GM11168 (cell line): ENCODE results near the gene RAB11FIP2.

Experiments
- in situ Hi-C: fragments of 300-500 bp; cut with MboI; formaldehyde crosslinking; loops from one replicate; pipeline ENCODE4 v1.12.0; 2022; ENCODE audit warnings: low sequenced_read_pairs; ENCODE audit not compliant: unreplicated experiment

The RAB11FIP2 gene

DNA sequence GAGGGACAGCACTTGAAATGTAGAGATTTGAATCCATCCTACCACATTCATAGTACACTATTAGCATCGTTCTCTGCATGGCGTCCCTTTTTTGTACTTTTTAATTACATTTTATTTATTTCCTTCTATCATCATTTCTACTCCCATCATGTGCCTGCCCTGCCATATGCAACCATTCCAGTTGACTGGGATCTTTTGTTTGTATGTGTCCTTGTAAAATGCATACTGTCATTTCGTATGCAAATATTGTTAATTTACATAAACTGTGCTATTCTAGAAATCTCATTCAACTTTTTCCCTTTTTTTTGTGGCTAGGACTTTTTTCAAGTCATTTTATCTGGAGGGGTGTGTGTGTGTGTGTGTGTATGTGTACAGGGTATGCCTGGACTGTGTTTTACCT is 57.9 kb downstream of the RAB11FIP2 start:
- in situ Hi-C loops = no loop called here

DNA sequence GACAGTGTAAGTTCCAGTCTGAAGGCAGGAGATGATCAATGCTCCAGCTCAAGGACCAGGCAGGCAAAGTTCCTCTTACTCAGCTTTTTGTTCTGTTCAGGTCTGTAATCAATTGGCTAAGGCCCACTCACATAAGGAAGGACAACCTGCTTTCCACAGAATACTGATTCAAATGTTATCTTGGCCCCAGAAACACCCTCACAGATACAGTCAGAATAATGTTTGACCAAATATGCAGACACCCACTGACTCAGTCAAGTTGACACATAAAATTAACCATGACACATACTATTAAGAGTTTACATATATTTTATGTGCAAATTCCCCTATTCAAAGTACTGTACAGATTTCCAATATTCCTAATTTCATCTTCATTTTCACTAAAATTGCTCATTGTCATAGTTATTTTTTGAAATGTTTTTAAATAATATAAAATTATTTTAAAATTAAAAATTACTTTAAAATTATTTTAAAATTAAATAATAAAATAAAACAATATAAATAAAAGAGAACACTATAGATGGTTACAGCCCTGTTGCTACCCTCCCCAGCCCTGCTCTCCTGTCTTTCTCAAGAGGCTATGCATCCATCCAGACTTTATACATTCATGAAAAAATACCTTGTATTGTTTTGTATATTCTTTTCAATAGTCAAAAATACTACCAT is 59.4 kb downstream of the RAB11FIP2 start:
- in situ Hi-C loops = no loop called here

DNA sequence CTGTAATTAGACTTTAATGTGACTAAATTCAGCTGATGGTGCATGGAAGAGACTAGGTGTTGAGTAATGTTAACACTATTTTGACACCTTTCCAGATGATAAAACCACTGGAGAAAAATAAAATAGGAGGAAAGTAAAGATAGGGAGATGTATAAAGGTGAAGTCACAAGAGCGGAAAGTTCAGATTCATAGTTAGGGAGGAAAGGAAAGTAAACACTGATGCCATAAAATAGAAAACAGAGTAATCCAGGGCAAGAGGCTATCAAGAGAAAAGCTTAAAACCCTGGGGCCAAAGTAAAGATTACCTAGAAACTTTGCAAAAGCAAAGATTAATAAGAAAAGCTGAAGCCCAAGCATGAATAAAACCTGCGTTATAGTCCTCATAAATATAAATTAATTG is 62.8 kb downstream of the RAB11FIP2 start:
- in situ Hi-C loops = no loop called here

DNA sequence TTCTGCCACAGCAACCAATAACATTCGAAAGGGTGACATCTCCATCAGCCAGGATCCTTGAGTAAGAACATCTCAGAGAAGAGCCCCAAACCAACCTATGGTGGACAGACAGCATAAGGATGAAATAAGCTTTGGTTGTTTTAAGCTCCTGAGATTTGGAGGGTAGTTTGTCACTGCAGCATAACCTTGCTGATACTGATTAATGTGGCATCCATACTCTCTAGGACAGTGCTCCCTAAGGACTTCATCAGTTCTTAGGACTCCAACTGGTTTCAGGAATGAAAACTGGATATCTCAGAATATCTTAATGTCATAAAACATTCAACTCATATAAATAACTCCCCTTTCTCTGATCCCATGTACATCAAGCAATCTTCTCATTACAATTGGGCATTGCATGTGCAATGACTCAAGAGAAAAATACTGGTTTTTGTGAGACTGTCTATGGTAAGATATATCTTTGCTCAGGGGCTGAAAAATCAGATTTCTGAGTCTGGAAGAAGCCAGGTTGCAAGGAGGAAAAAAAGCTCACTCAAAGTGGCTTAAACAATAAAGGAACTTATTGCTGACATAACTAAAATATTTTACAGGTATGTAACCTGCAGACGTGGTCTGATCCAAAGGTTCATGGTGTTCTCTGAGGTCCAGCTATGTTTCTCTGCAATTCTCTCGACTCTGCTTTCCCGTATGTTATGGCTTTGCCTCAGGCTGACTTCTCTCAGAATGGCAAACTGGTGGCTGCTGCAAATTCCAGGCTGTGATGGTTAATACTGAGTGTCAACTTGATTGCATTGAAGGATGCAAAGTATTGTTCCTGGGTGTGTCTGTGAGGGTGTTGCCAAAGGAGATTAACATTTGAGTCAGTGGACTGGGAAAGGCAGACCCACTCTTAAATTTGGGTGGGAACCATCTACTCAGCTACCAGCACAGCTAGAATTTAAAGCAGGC is 65.7 kb downstream of the RAB11FIP2 start:
- in situ Hi-C loops = no loop called here

DNA sequence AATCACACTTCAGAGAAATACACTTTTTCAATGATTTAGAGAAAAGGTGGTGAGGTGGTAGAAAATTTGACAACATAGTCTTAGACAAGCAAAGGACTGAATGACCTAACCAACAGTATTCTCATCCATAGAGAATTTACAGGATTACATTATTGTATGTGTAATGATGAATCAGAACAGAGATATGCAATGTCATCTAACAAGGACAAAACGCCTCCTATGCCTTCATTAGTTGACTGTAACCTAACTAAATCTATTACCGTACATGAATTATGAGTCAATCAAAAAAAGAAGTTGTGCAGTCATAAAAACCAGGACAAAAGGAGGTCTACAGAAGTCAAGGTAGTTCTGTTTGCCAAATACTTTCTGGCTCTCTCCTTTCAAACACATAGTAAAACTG is 66.5 kb downstream of the RAB11FIP2 start:
- in situ Hi-C loops = no loop called here

DNA sequence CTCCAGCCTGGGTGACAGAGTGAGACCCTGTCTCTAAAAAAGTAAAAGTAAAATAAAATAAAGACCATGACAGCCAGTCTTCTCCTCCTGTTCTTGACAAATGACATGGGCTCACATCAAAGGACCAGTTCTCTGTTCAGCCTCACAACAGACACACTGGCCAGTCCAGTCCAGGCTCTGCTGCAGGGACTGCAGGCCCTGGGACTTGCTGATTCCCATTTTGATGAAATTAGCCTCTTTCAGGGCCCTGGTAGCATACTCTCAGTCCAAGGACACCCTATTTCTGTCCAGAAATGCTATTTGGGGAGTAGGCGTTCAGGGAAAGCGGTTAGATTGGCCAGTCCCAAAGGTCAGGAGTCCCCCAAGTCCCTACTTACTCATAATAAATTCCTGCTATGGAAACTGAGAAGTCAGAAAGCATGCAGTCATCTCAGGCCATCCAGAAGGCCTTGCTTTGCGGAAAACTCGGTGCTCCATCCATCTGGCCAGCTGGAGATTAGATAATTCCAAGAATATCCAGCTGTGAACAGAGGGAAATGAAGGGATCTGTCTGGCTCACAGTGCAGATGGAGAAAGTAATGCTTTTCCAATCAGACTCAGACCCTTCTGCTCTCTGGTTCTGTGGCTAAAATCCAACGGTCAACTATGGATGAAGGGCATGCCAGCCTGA is 74.4 kb downstream of the RAB11FIP2 start:
- in situ Hi-C loops = no loop called here

DNA sequence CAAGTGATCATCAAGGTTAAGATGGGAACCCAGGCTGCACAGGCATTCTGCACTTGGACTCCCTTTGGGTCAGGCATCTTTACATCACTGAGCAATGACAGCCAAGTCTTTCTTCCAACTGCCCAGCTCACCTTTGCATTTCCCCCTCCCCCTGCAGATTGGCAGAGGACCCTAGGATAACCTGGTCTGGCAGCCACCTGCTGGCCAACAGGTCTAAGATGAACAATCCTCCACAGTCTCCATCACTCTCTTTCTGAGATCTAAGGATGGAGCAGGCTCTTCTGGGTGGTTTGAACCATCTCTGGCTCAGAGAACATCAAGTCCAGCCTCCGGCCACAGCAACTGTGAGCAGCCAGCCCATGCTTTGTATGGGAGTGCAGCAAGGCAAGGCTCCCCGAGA is 75.8 kb downstream of the RAB11FIP2 start:
- in situ Hi-C loops = no loop called here

DNA sequence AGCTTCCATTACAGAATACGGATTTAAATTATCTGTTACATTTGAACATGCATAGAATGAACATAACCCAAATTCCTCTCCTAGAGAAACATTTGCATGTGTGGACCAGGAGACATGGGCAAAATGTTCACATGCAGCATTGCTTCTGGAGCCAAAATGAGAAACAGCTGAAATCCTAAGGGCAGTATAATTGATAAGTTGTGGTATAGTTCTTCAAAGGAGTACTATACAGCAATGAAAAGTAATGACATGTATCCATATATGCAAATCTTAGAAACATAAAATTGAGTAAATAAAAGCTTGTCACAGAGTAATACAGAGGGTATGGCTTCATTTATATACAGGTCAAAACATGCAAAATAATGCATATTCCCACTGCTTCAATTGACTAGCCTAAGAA is 77.1 kb downstream of the RAB11FIP2 start:
- in situ Hi-C loops = no loop called here

DNA sequence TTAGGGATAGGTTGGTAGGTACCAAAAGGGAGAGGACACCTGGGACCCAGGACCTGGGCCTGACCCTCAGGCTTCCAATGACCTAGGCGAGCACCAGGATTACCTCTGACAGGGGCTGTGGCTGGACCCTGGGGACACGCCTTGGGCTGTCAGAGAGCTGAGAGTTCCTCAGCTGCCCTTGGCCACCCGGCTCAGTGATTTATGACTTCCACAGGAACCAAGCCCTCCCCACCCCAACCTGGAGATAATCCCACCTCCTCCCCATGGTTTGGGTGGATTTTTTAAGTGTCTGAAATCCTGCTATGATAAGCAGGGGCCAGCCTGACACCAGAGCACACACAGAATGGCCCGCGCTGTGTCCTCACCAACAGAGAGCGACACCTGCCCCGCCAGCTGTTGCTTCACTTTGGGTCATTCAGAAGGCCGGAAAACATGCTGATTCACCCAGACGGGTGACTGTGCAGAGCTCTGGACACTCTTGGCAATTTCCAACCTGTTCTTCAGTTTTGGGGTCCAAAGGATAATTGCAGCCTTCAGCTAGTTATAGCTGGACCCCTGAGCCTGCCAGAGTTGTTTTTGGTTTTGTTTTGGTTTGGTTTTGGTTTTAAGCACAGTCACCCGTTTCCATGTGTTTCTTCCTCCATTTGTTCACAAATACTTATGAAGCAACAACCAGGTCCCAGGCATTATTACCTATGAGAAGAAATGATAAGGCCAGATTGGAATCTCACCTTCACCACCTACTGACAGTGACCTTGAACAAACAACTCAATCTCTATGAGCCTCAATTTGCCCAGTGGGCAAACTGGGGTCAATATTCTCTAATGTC is 78.2 kb downstream of the RAB11FIP2 start:
- in situ Hi-C loops = no loop called here

DNA sequence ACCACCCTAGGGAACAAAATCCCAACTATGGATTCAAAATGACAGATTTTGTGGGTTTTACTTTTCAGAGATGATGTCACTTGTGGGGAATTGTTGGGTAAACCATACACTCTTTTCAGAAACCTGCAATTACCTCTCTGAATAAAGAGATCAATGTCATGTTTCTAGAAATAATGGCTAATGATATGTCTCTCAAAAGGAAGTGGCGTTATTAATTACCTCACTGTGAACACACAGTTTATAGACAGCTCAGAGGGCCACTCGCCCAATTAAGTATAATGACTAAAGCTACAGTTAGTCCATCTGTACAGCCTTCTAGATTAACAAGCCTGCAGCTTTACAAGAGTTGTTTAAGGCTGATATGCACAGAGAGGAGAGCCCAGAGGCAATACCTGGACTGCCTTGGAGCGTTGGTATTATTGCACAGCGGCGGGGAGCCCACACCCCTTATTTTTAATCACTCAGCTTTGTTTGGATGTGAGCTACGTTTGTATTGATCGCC is 79.5 kb downstream of the RAB11FIP2 start:
- in situ Hi-C loops = no loop called here

DNA sequence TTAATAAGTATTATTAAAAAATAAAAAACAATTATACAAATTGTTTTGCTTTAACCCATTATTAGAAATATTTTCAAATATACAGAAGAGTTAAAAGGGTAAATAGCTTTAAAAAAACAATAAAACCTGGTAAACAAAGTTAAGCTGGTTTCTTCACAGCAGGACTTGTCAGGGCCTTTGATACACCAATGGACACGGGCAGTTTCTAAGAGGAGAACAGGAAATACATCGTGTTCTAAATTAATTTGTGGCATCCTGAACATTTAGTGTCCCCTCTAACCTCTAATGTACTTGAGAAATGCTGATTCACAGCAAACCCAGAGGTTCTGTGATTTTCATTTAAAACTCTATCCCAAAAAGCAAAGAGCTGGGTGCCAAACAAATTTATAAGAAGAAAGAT is 80.8 kb downstream of the RAB11FIP2 start:
- in situ Hi-C loops = no loop called here

DNA sequence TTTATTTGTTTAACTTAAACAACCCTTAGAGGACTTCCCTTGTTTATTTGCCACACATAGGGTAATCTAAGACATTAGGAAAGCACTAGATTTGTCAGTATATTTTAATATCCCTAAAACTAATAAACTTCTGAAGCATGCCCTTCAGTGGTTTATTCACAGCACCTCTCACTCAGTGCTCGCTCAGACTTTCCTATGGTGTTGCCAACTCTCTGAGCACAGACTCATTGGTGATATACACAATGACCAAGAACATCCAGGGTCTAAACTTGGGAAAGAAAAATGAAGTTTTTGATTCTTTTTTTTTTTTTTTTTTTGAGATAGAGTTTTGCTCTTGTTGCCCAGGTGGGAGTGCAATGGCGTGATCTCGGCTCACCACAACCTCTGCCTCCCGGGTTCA is 82.2 kb downstream of the RAB11FIP2 start:
- in situ Hi-C loops = no loop called here

DNA sequence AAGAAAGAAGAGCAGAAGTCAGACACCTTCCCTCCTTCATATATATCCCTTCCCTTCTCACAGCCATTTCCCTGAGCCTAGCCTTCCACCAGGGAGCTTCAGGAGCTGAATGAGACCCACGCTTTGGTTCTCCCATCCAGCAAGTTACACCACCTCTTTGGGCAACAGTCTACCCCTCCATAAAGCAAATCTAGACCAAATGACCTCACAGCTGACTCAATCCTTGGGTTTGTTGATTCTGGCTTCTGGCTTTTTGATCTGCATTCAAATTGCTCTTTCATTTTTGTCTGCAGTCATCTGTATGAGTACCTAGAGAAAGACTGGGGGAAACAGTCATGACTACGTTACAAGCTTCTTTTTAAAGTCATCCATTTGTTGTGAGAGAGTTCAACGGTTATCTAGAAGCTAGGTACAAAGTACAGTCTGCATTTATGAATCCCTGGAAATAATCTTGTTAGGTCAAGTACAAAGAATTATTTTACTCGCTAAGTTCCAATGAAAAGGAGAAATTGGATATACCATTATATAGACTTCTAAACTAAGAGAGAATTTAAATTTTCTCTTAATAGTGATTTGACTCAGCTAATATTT is 86.3 kb downstream of the RAB11FIP2 start:
- in situ Hi-C loops = no loop called here

DNA sequence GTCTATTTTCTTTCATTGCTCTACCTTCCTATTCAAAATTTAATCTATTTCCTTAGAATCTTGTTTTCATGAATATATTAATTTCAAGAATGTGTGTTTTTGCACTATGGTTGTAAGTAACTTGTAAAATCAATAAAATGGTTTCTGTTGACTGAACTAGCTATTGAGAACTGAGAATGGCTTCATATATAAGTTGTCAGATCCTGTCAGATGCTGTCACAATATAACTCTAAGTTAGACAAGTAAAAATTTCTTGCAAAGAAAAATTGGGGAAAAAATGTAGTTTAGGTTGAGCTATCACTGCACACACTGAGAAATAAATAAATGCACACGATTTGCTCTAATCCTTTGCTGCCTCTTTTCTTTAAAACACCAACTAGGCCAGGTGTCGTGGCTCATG is 89.8 kb downstream of the RAB11FIP2 start:
- in situ Hi-C loops = no loop called here

DNA sequence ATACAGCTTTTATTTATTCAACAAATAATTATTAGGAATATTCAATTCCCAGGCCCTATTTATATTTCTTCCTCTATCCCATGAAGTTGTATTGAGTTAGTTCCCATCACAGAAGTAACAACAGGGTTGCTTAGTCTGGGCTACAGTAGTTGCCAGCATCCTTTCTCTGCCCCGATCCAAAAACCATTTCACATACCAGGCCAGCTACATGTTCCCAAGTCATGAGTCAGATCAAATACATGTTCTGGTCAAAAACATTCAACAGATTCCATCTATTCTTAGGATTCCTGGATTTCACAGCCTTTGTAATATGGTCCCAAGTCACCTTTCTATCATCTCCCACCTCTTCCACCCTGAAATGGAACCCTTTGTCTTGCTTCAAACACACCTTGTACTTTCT is 91.6 kb downstream of the RAB11FIP2 start:
- in situ Hi-C loops = no loop called here
